ENCODE measurements around the gene MAPT.

MAPT gene

DNA sequence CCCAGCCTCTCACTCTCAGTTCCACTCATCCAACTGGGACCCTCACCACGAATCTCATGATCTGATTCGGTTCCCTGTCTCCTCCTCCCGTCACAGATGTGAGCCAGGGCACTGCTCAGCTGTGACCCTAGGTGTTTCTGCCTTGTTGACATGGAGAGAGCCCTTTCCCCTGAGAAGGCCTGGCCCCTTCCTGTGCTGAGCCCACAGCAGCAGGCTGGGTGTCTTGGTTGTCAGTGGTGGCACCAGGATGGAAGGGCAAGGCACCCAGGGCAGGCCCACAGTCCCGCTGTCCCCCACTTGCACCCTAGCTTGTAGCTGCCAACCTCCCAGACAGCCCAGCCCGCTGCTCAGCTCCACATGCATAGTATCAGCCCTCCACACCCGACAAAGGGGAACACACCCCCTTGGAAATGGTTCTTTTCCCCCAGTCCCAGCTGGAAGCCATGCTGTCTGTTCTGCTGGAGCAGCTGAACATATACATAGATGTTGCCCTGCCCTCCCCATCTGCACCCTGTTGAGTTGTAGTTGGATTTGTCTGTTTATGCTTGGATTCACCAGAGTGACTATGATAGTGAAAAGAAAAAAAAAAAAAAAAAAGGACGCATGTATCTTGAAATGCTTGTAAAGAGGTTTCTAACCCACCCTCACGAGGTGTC is 131.3 kb downstream of the MAPT start:
- Mint-ChIP-seq H3K4me1 (peaks cover 20% of the 10 kb centered on the region), H3K4me3 (no peak overlapping the region), H3K9me3 (no peaks in the 10 kb centered on the region), H3K27ac (peak overlapping the region in 2 of 3 experiments; percentile 35 to 50), H3K27me3 (ENCODE audit: low read depth) (no peaks in the 10 kb centered on the region), H3K36me3 (ENCODE audit: low read depth) (peaks cover 54% of the 10 kb centered on the region)
- TF ChIP-seq CTCF (IDR thresholded peaks at IDR 0.05; ENCODE audit: unreplicated experiment in 3 of 3) = no peak

DNA sequence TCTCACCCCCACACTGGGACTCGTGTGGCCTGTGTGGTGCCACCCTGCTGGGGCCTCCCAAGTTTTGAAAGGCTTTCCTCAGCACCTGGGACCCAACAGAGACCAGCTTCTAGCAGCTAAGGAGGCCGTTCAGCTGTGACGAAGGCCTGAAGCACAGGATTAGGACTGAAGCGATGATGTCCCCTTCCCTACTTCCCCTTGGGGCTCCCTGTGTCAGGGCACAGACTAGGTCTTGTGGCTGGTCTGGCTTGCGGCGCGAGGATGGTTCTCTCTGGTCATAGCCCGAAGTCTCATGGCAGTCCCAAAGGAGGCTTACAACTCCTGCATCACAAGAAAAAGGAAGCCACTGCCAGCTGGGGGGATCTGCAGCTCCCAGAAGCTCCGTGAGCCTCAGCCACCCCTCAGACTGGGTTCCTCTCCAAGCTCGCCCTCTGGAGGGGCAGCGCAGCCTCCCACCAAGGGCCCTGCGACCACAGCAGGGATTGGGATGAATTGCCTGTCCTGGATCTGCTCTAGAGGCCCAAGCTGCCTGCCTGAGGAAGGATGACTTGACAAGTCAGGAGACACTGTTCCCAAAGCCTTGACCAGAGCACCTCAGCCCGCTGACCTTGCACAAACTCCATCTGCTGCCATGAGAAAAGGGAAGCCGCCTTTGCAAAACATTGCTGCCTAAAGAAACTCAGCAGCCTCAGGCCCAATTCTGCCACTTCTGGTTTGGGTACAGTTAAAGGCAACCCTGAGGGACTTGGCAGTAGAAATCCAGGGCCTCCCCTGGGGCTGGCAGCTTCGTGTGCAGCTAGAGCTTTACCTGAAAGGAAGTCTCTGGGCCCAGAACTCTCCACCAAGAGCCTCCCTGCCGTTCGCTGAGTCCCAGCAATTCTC is 132.1 kb downstream of the MAPT start:
- no peak overlapping the region for H3K4me3 Mint-ChIP-seq
- no peak for TF ChIP-seq CTCF (IDR thresholded peaks at IDR 0.05; ENCODE audit: unreplicated experiment in 3 of 3)
- H3K9me3 Mint-ChIP-seq = no peaks in the 10 kb centered on the region
- H3K4me1 Mint-ChIP-seq = peaks cover 20% of the 10 kb centered on the region
- no peaks in the 10 kb centered on the region for H3K27me3 Mint-ChIP-seq (ENCODE audit: low read depth)
- peak overlapping the region in 1 of 3 experiments; percentile 50 for H3K27ac Mint-ChIP-seq
- H3K36me3 Mint-ChIP-seq (ENCODE audit: low read depth) = peaks cover 62% of the 10 kb centered on the region

DNA sequence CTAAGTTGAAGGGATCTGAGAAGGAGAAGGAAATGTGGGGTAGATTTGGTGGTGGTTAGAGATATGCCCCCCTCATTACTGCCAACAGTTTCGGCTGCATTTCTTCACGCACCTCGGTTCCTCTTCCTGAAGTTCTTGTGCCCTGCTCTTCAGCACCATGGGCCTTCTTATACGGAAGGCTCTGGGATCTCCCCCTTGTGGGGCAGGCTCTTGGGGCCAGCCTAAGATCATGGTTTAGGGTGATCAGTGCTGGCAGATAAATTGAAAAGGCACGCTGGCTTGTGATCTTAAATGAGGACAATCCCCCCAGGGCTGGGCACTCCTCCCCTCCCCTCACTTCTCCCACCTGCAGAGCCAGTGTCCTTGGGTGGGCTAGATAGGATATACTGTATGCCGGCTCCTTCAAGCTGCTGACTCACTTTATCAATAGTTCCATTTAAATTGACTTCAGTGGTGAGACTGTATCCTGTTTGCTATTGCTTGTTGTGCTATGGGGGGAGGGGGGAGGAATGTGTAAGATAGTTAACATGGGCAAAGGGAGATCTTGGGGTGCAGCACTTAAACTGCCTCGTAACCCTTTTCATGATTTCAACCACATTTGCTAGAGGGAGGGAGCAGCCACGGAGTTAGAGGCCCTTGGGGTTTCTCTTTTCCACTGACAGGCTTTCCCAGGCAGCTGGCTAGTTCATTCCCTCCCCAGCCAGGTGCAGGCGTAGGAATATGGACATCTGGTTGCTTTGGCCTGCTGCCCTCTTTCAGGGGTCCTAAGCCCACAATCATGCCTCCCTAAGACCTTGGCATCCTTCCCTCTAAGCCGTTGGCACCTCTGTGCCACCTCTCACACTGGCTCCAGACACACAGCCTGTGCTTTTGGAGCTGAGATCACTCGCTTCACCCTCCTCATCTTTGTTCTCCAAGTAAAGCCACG is 133.0 kb downstream of the MAPT start:
- Mint-ChIP-seq H3K9me3 (no peaks in the 10 kb centered on the region), H3K27ac (peak overlapping the region in 2 of 3 experiments; percentile 29 to 30), H3K27me3 (ENCODE audit: low read depth) (no peaks in the 10 kb centered on the region), H3K4me1 (peaks cover 20% of the 10 kb centered on the region), H3K36me3 (ENCODE audit: low read depth) (peaks cover 71% of the 10 kb centered on the region), H3K4me3 (no peak overlapping the region)
- TF ChIP-seq CTCF (IDR thresholded peaks at IDR 0.05; ENCODE audit: unreplicated experiment in 3 of 3) = no peak

- Mint-ChIP-seq H3K36me3 (ENCODE audit: low read depth) (peaks cover 71% of the 10 kb centered on the region), H3K9me3 (no peaks in the 10 kb centered on the region), H3K4me3 (no peak overlapping the region), H3K27me3 (ENCODE audit: low read depth) (no peaks in the 10 kb centered on the region), H3K27ac (peak overlapping the region; percentile 3 to 30 (median 29)), H3K4me1 (peaks cover 20% of the 10 kb centered on the region)
- no peak for TF ChIP-seq CTCF (IDR thresholded peaks at IDR 0.05; ENCODE audit: unreplicated experiment in 3 of 3)
Measured at GRCh38 chr17:46027976-46028325, 133.6 kb downstream of the MAPT start.

DNA sequence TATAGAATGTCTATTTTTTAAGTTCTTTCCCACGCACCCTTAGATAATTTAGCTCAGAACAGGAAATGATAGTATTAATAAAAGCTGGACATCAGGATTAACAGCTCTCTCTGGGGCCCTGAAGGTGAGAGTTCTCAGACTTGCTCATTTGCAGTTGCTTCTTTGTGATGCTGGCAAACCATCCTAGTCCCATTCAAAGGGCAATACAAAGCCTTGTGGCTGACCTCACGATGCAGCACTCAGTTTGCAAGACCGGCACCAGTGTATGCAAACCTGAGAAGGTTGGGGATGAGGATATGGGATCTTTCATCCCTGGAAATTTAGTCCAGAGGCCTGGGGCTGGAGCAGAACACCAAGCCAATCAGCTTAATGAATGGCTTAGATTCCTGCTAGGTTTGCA is 134.0 kb downstream of the MAPT start:
- no peak for TF ChIP-seq CTCF (IDR thresholded peaks at IDR 0.05; ENCODE audit: unreplicated experiment in 3 of 3)
- no peaks in the 10 kb centered on the region for H3K9me3 Mint-ChIP-seq
- H3K36me3 Mint-ChIP-seq (ENCODE audit: low read depth) = peaks cover 72% of the 10 kb centered on the region
- H3K27ac Mint-ChIP-seq = peak overlapping the region; percentile 3 to 30 (median 29)
- H3K27me3 Mint-ChIP-seq (ENCODE audit: low read depth) = no peaks in the 10 kb centered on the region
- H3K4me3 Mint-ChIP-seq = no peak overlapping the region
- peaks cover 20% of the 10 kb centered on the region for H3K4me1 Mint-ChIP-seq
